Kidney capillary endothelial cell (primary cell): ENCODE results near the gene TRIM71.
A peak's percentile ranks its signal among the peaks of the same experiment; 100 is the strongest.
"Not testable (repeated sequence)": the region's sequence is repeated elsewhere in the genome, so short reads cannot be mapped to it uniquely, and the experiment has no call there.

Experiments
- DNase-seq: peaks from one replicate; pipeline ENCODE4 v3.0.0-alpha.2; 2018; ENCODE audit warnings: low spot score

The TRIM71 gene

GRCh38 chr3:32842987-32843386 is 25.2 kb downstream of the TRIM71 start:
- DNase-seq = no peak

- no peak for DNase-seq
These were observed 25.9 kb downstream of the TRIM71 start for GRCh38 chr3:32843510-32844321.

- no peak for DNase-seq
These were observed 26.5 kb downstream of the TRIM71 start for GRCh38 chr3:32844322-32844654.

GRCh38 chr3:32844914-32845313 is 27.1 kb downstream of the TRIM71 start:
- no peak for DNase-seq

GRCh38 chr3:32845546-32845945 is 27.7 kb downstream of the TRIM71 start:
- not testable (repeated sequence) for DNase-seq

GRCh38 chr3:32847045-32847444 is 29.2 kb downstream of the TRIM71 start:
- DNase-seq = not testable (repeated sequence)

GRCh38 chr3:32847528-32847927 is 29.7 kb downstream of the TRIM71 start:
- DNase-seq = no peak

GRCh38 chr3:32848215-32848614 is 30.4 kb downstream of the TRIM71 start:
- no peak for DNase-seq

- no peak for DNase-seq
These were observed 31.2 kb downstream of the TRIM71 start for GRCh38 chr3:32849046-32849445.

- DNase-seq = peak; percentile 2
These were observed 32.4 kb downstream of the TRIM71 start for GRCh38 chr3:32850226-32850625.

- no peak for DNase-seq
These were observed 32.8 kb downstream of the TRIM71 start for GRCh38 chr3:32850636-32851035.

- no peak for DNase-seq
These were observed 34.3 kb downstream of the TRIM71 start for GRCh38 chr3:32852146-32852545.

- no peak for DNase-seq
These were observed 37.7 kb downstream of the TRIM71 start for GRCh38 chr3:32855350-32855953.

GRCh38 chr3:32856355-32856889 is 38.6 kb downstream of the TRIM71 start:
- DNase-seq = no peak

- DNase-seq = no peak
These were observed 39.2 kb downstream of the TRIM71 start for GRCh38 chr3:32856901-32857507.

- no peak for DNase-seq
These were observed 40.1 kb downstream of the TRIM71 start for GRCh38 chr3:32857921-32858320.

GRCh38 chr3:32859604-32860237 is 41.9 kb downstream of the TRIM71 start:
- no peak for DNase-seq

- DNase-seq = no peak
These were observed 42.7 kb downstream of the TRIM71 start for GRCh38 chr3:32860499-32860898.

GRCh38 chr3:32861681-32862080 is 43.9 kb downstream of the TRIM71 start:
- no peak for DNase-seq

- DNase-seq = no peak
These were observed 44.6 kb downstream of the TRIM71 start for GRCh38 chr3:32862247-32862935.

- DNase-seq = no peak
These were observed 45.2 kb downstream of the TRIM71 start for GRCh38 chr3:32862936-32863487.

GRCh38 chr3:32865383-32865782 is 47.6 kb downstream of the TRIM71 start:
- DNase-seq = no peak
